HCT116 (cell line): Measurements from ENCODE around the gene LGI2.

Source experiments
- EZH2 ChIP-seq: fragments of 200-600 bp; sonication (generic); IDR thresholded peaks from 2 replicates; pipeline ENCODE4 v1.6.1; 2017; ENCODE audit warnings: antibody characterized with exemption, mixed run types
- FOSL1 ChIP-seq: IDR thresholded peaks from 2 replicates; pipeline ENCODE4 v1.6.1; 2012; ENCODE audit warnings: low read depth
- JUND ChIP-seq: IDR thresholded peaks from 2 replicates; pipeline ENCODE4 v1.6.1; 2012
- POLR2A ChIP-seq: IDR thresholded peaks from 2 replicates; pipeline ENCODE4 v1.7.0; 2011; ENCODE audit warnings: borderline replicate concordance; ENCODE audit not compliant: insufficient read depth, insufficient read length; ENCODE audit errors: extremely low read depth
- POLR2AphosphoS5 ChIP-seq: IDR thresholded peaks from 2 replicates; pipeline ENCODE4 v1.6.1; 2011; ENCODE audit warnings: mild to moderate bottlenecking, low read depth, low read length, moderate library complexity
- RAD21 ChIP-seq: IDR thresholded peaks from 2 replicates; pipeline ENCODE4 v1.6.1; 2012; ENCODE audit warnings: low read depth, mild to moderate bottlenecking
- SIN3A ChIP-seq: IDR thresholded peaks from 2 replicates; pipeline ENCODE4 v1.6.1; 2012; ENCODE audit warnings: low read depth
- SP1 ChIP-seq: IDR thresholded peaks from 2 replicates; pipeline ENCODE4 v1.6.1; 2012; ENCODE audit warnings: low read depth
- TCF7L2 ChIP-seq: IDR thresholded peaks from 2 replicates; pipeline ENCODE4 v1.7.0; 2011; ENCODE audit warnings: borderline replicate concordance, inconsistent platforms; ENCODE audit not compliant: insufficient read depth, insufficient read length; ENCODE audit errors: extremely low read depth
- TF ChIP-seq, protein P1 (sequence below), 3 experiments: fragments of 200-600 bp in 1 of 3; sonication (generic) in 1 of 3; IDR thresholded peaks in 2 of 3; conservative IDR thresholded peaks in 1 of 3; 2 replicates each; pipeline ENCODE4 v1.5.1; 2012 to 2017; ENCODE audit warnings: low read depth in 2 of 3, low read length in 2 of 3, antibody characterized with exemption in 1 of 3, borderline replicate concordance in 1 of 3, control low read depth in 1 of 3, mild to moderate bottlenecking in 1 of 3, mixed read lengths in 1 of 3, mixed run types in 1 of 3, moderate library complexity in 1 of 3; ENCODE audit not compliant: insufficient read depth in 1 of 3
- TF ChIP-seq, protein P2 (sequence below): IDR thresholded peaks from 2 replicates; pipeline ENCODE4 v1.6.1; 2012

DNA sequence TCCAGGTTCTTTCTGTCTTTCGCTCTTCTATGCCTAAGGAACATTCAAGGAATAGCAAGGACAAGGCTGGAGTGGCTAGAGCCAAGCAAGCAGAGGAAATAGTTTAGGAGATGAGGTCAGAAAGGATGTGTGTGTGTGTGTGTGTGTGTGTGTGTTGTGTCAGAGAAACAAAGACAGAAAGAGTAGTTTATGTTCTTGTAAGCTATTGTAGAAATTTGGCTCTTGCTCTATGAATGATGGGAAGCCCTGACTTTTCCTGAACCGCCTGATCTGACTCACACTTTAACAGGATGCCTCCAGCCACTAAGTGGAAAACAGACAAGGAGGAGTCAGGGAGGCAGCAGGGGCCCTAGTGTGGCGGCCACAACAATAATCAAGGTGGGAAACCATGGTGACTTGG lies 39.7 kb downstream of the LGI2 start:
- TF ChIP-seq, protein P1, sequence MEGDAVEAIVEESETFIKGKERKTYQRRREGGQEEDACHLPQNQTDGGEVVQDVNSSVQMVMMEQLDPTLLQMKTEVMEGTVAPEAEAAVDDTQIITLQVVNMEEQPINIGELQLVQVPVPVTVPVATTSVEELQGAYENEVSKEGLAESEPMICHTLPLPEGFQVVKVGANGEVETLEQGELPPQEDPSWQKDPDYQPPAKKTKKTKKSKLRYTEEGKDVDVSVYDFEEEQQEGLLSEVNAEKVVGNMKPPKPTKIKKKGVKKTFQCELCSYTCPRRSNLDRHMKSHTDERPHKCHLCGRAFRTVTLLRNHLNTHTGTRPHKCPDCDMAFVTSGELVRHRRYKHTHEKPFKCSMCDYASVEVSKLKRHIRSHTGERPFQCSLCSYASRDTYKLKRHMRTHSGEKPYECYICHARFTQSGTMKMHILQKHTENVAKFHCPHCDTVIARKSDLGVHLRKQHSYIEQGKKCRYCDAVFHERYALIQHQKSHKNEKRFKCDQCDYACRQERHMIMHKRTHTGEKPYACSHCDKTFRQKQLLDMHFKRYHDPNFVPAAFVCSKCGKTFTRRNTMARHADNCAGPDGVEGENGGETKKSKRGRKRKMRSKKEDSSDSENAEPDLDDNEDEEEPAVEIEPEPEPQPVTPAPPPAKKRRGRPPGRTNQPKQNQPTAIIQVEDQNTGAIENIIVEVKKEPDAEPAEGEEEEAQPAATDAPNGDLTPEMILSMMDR (IDR thresholded peaks at IDR 0.05 in 2 of 3, conservative IDR thresholded peaks at IDR 0.05 in 1 of 3; ENCODE audit: borderline replicate concordance in 1 of 3, insufficient read depth in 1 of 3, low read depth in 2 of 3, low read length in 2 of 3), result no peak
- no peak for TF ChIP-seq JUND
- TF ChIP-seq RAD21, result no peak
- TF ChIP-seq, protein P2, sequence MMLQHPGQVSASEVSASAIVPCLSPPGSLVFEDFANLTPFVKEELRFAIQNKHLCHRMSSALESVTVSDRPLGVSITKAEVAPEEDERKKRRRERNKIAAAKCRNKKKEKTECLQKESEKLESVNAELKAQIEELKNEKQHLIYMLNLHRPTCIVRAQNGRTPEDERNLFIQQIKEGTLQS, result no peak
- TF ChIP-seq POLR2AphosphoS5, result no peak
- no peak for TF ChIP-seq TCF7L2
- no peak for TF ChIP-seq EZH2
- TF ChIP-seq SP1, result no peak
- TF ChIP-seq SIN3A, result no peak
- TF ChIP-seq FOSL1, result no peak
- no peak for TF ChIP-seq POLR2A
